ENCODE results near the gene LMO2. TPM values are rescaled to one million over a fixed set of nuclear protein-coding genes. Genes with fewer than 3 reads are reported as not detected.

LMO2 gene
- total RNA-seq, 6 experiments from 2014 or later: 3.6 to 7.6 (median 4.9) TPM

DNA sequence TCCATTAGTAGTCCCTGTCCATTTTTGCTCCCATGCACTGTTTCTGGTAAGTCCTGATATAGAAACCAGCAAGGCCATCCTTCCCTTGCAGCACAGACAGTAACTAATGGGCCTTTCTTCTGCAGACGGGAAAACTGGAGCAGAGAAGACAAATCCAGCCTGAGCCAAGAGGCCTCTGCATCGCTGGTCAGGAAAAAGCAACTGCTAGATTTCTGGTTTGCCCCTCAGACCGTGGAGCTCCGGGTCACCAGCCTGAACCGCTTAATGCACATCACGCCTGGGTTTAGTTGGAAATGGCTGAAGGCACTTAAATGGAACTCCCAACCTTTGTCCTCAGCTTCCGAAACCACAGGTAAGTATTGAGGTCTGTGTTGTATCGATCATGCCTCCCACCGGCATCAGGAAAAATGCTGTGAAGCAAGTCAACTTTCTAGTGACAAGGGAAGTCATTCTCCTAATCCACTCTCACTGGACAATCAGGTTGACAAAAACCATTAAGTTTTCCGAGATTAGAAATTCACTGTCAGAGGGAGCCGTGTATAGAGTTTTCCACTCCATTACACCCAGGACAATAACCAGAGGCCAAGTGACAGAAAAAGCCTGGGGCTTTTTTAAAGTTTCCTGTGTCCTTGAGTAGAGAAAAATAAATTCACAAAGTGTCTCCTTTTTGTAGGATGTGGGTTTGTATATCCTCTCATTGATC is 14.8 kb upstream of the LMO2 start:
- no peaks in the 10 kb centered on the region for H3K27me3 ChIP-seq
- ATAC-seq (no peak), DNase-seq (no peak)
- TF ChIP-seq POLR2A (IDR thresholded peaks at IDR 0.05): no peak
- TF ChIP-seq, protein P1, sequence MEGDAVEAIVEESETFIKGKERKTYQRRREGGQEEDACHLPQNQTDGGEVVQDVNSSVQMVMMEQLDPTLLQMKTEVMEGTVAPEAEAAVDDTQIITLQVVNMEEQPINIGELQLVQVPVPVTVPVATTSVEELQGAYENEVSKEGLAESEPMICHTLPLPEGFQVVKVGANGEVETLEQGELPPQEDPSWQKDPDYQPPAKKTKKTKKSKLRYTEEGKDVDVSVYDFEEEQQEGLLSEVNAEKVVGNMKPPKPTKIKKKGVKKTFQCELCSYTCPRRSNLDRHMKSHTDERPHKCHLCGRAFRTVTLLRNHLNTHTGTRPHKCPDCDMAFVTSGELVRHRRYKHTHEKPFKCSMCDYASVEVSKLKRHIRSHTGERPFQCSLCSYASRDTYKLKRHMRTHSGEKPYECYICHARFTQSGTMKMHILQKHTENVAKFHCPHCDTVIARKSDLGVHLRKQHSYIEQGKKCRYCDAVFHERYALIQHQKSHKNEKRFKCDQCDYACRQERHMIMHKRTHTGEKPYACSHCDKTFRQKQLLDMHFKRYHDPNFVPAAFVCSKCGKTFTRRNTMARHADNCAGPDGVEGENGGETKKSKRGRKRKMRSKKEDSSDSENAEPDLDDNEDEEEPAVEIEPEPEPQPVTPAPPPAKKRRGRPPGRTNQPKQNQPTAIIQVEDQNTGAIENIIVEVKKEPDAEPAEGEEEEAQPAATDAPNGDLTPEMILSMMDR (IDR thresholded peaks at IDR 0.05): no peak
- no peaks in the 10 kb centered on the region for H3K4me1 ChIP-seq
- no peaks in the 10 kb centered on the region for H3K36me3 ChIP-seq
- H3K4me3 ChIP-seq: no peak overlapping the region
- H3K27ac ChIP-seq: no peak overlapping the region
- intact Hi-C loops (cut with DNase I): no loop called here
- H3K9me3 ChIP-seq: no peaks in the 10 kb centered on the region
- 85% methylated on average over 9 of the region's 11 CpGs for WGBS (ENCODE audit: insufficient coverage, low coverage, low lambda C conversion rate, missing lambda C conversion rate)

- 57% methylated on average over 4 of the region's 5 CpGs for WGBS (ENCODE audit: insufficient coverage, low coverage, low lambda C conversion rate, missing lambda C conversion rate)
- no peak for TF ChIP-seq POLR2A (IDR thresholded peaks at IDR 0.05)
- H3K4me1 ChIP-seq: no peaks in the 10 kb centered on the region
- H3K27me3 ChIP-seq: no peaks in the 10 kb centered on the region
- H3K9me3 ChIP-seq: no peaks in the 10 kb centered on the region
- H3K27ac ChIP-seq: no peak overlapping the region
- intact Hi-C loops (cut with DNase I): no loop called here
- no peak overlapping the region for H3K4me3 ChIP-seq
- DNase-seq: no peak
- ATAC-seq: no peak
- H3K36me3 ChIP-seq: no peaks in the 10 kb centered on the region
These were observed 12.2 kb upstream of the LMO2 start for GRCh38 chr11:33904102-33904501.

- TF ChIP-seq, protein P1 (IDR thresholded peaks at IDR 0.05): no peak
- no peak for TF ChIP-seq POLR2A (IDR thresholded peaks at IDR 0.05)
- Histone ChIP-seq H3K27me3 (no peaks in the 10 kb centered on the region), H3K27ac (no peak overlapping the region), H3K4me1 (no peaks in the 10 kb centered on the region), H3K9me3 (no peaks in the 10 kb centered on the region), H3K4me3 (no peak overlapping the region), H3K36me3 (no peaks in the 10 kb centered on the region)
- DNase-seq (no peak), ATAC-seq (no peak)
- intact Hi-C loops (cut with DNase I): no loop called here
- 57% methylated on average over 7 of the region's 7 CpGs for WGBS (ENCODE audit: insufficient coverage, low coverage, low lambda C conversion rate, missing lambda C conversion rate)
These were observed 8.4 kb upstream of the LMO2 start for GRCh38 chr11:33900159-33900840.

DNA sequence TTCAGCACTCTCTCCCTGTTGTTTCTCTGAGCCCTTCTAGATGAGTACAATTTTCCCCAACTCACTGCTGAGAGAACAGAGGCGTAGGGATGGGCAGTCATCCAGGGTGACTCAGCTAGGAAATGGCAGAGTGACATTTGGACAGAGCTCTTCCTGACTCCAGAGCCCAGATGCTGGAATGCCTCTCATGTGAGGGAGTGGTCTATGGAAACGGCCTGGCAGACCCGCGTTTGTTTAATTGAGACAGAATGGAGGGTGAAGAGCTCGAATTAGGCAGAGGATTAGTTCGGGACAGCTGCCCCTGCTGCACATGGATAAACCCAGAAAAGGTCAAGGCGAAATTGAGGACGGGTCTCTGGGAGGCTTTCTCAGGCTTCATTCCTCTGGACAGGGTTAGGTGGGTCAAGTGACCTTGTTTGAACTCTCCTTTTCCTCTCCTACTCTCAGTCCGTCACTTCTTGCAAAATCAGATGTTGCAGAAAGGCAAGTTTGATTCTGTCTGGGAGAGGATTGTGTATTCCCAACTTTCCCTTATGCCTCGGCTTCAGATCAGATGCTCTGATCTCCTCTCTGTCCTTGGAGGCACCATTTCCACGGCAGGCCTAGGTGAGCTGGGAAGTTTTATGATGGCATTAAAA is 7.6 kb upstream of the LMO2 start:
- TF ChIP-seq, protein P1 (IDR thresholded peaks at IDR 0.05): no peak
- no peak for TF ChIP-seq POLR2A (IDR thresholded peaks at IDR 0.05)
- intact Hi-C loops (cut with DNase I): no loop called here
- H3K27ac ChIP-seq: no peak overlapping the region
- H3K4me3 ChIP-seq: no peak overlapping the region
- H3K36me3 ChIP-seq: no peaks in the 10 kb centered on the region
- no peaks in the 10 kb centered on the region for H3K9me3 ChIP-seq
- peak in 1 of 3 donors; percentile 67 for DNase-seq
- 33% methylated on average over 10 of the region's 11 CpGs for WGBS (ENCODE audit: insufficient coverage, low coverage, low lambda C conversion rate, missing lambda C conversion rate)
- no peaks in the 10 kb centered on the region for H3K27me3 ChIP-seq
- peak; percentile 69 to 96 (median 84) for ATAC-seq
- H3K4me1 ChIP-seq: no peaks in the 10 kb centered on the region

DNA sequence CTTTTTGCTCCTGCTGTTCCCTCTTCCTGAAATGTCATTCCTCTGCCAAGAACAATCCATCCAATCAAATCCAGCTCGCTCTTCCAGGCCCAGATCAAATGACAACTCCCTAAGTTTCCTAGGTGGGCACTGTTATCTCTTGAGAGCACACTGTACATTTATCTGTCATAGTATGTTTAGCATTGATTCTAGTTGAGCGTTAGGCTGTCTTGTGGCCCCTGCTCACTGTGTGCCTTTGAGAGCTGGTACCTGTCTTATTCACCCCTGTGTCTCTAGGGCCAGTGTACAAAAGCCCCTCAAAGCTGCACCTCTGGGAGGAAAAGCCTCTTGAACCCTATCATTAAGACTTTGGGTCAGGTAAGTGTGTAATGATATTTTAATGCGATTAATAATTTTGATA is 7.1 kb upstream of the LMO2 start:
- TF ChIP-seq POLR2A (IDR thresholded peaks at IDR 0.05): no peak
- TF ChIP-seq, protein P1 (IDR thresholded peaks at IDR 0.05): no peak
- 88% methylated on average over 3 of the region's 3 CpGs for WGBS (ENCODE audit: insufficient coverage, low coverage, low lambda C conversion rate, missing lambda C conversion rate)
- ATAC-seq: no peak
- DNase-seq: no peak
- no peaks in the 10 kb centered on the region for H3K9me3 ChIP-seq
- H3K27me3 ChIP-seq: no peaks in the 10 kb centered on the region
- H3K27ac ChIP-seq: no peak overlapping the region
- no peaks in the 10 kb centered on the region for H3K36me3 ChIP-seq
- no peak overlapping the region for H3K4me3 ChIP-seq
- no peaks in the 10 kb centered on the region for H3K4me1 ChIP-seq
- intact Hi-C loops (cut with DNase I): no loop called here

All from right lobe of liver (tissue), 6 donors.